OCI-LY3 (cell line): ENCODE measurements around the gene RPS6KA2.

ENCODE experiments used
- EZH2phosphoT487 ChIP-seq: fragments of 200-600 bp; shearing (Covaris generic); IDR thresholded peaks from 2 replicates; pipeline ENCODE4 v1.6.1; 2018; ENCODE audit warnings: antibody characterized with exemption, mixed run types, low read depth
- TF ChIP-seq, protein P1 (sequence below): fragments of 200-600, 300-600 bp; sonication (generic); IDR thresholded peaks from 2 replicates; pipeline ENCODE4 v1.5.1; 2014; ENCODE audit warnings: antibody characterized with exemption, low read length, low read depth

DNA sequence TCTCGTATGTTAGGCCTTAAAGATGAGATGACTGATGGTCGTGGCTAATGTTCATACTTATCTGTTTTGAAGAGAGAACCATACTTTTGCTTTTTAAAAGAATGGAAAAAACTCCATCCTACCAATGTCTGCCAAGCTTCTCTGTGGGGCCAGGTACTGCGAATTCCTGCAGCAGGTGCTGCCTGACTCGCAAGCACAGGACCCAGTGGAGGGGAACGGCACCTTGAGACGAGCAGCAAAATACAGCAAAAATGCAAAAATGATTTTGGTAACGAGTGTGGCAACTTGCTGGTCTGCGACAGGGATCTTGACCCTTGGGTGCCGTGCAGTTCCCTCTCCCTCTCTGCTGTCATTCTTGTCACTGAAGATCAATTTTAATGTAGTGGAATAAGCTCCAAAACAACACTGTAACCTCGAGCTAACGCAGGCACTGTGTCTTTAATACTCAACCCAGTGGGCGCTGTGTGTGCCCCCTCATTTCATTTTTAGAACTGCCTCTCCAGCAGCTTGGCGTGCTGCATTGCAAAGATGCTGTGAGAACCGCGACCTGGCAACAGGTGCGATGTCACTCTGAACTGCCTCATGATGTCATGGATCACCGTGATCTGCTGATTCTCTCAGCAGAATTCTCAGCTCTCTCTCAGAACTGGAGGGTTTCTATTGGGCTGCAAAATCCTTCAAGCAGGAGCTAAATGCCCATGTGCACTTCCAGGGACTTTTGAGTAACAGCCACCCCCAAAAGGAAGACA lies 92.2 kb downstream of the RPS6KA2 start:
- TF ChIP-seq, protein P1, sequence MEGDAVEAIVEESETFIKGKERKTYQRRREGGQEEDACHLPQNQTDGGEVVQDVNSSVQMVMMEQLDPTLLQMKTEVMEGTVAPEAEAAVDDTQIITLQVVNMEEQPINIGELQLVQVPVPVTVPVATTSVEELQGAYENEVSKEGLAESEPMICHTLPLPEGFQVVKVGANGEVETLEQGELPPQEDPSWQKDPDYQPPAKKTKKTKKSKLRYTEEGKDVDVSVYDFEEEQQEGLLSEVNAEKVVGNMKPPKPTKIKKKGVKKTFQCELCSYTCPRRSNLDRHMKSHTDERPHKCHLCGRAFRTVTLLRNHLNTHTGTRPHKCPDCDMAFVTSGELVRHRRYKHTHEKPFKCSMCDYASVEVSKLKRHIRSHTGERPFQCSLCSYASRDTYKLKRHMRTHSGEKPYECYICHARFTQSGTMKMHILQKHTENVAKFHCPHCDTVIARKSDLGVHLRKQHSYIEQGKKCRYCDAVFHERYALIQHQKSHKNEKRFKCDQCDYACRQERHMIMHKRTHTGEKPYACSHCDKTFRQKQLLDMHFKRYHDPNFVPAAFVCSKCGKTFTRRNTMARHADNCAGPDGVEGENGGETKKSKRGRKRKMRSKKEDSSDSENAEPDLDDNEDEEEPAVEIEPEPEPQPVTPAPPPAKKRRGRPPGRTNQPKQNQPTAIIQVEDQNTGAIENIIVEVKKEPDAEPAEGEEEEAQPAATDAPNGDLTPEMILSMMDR: no peak
- no peak for TF ChIP-seq EZH2phosphoT487
